Left ventricle myocardium inferior (tissue), 1 donor: ENCODE data around the gene SLFN13. TPM values are rescaled to one million over a fixed set of nuclear protein-coding genes. Genes with fewer than 3 reads are reported as not detected.

Experiments
- DNase-seq: peaks from one replicate; pipeline ENCODE4 v3.0.0-alpha.2; 2020
- H3K27ac ChIP-seq: fragments of 200-600 bp; replicated peaks from 2 replicates; pipeline ENCODE4 v1.8.0; 2021
- H3K27me3 ChIP-seq: fragments of 200-600 bp; 2 replicates; pipeline ENCODE4 v1.8.0; 2021; ENCODE audit warnings: low read depth
- H3K36me3 ChIP-seq: fragments of 200-600 bp; 2 replicates; pipeline ENCODE4 v1.8.0; 2021
- H3K4me1 ChIP-seq: fragments of 200-600 bp; 2 replicates; pipeline ENCODE4 v1.8.0; 2021
- H3K4me3 ChIP-seq: fragments of 200-600 bp; 2 replicates; pipeline ENCODE4 v1.8.0; 2021; ENCODE audit warnings: mild to moderate bottlenecking, moderate library complexity
- H3K9me3 ChIP-seq: fragments of 200-600 bp; replicated peaks from 2 replicates; pipeline ENCODE4 v1.8.0; 2021
- intact Hi-C: fragments of 100-400 bp; cut with micrococcal nuclease; formaldehyde crosslinking; loops from one replicate; pipeline ENCODE4 v1.11.0; 2022
- total RNA-seq: library from RNA; stranded (reverse); fragmentation: NEBNext Ultra II Directional; extraction: Animal tissue kit (Norgen Biotek cat#: 25700); gene quantifications from one replicate; pipeline ENCODE4 v1.2.1, GENCODE V29; 2021
- TF ChIP-seq, protein P1 (sequence below): fragments of 200-600 bp; IDR thresholded peaks from 2 replicates; pipeline ENCODE4 v1.8.0; 2021; ENCODE audit warnings: antibody characterized with exemption, mild to moderate bottlenecking, borderline replicate concordance
- donor health status: DM: no; HTN: yes; CAD: no; lungs with severe emphysema.

SLFN13 gene
- total RNA-seq, 1 donor from 2014 or later, result 3.4 TPM

GRCh38 chr17:35488991-35489390, 40.4 kb upstream of the SLFN13 start:
- TF ChIP-seq, protein P1, sequence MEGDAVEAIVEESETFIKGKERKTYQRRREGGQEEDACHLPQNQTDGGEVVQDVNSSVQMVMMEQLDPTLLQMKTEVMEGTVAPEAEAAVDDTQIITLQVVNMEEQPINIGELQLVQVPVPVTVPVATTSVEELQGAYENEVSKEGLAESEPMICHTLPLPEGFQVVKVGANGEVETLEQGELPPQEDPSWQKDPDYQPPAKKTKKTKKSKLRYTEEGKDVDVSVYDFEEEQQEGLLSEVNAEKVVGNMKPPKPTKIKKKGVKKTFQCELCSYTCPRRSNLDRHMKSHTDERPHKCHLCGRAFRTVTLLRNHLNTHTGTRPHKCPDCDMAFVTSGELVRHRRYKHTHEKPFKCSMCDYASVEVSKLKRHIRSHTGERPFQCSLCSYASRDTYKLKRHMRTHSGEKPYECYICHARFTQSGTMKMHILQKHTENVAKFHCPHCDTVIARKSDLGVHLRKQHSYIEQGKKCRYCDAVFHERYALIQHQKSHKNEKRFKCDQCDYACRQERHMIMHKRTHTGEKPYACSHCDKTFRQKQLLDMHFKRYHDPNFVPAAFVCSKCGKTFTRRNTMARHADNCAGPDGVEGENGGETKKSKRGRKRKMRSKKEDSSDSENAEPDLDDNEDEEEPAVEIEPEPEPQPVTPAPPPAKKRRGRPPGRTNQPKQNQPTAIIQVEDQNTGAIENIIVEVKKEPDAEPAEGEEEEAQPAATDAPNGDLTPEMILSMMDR, result no peak
- H3K9me3 ChIP-seq, result no peaks in the 10 kb centered on the region
- no peak for DNase-seq
- H3K27me3 ChIP-seq, result peaks cover 100% of the 10 kb centered on the region
- H3K36me3 ChIP-seq, result no peaks in the 10 kb centered on the region
- H3K4me3 ChIP-seq, result no peak overlapping the region
- peaks cover 20% of the 10 kb centered on the region for H3K4me1 ChIP-seq
- no peak overlapping the region for H3K27ac ChIP-seq
- intact Hi-C loops, result no loop called here

- peak overlapping the region; percentile 37 for H3K27ac ChIP-seq
- peak overlapping the region; percentile 62 for H3K4me3 ChIP-seq
- H3K4me1 ChIP-seq, result peaks cover 20% of the 10 kb centered on the region
- no peaks in the 10 kb centered on the region for H3K36me3 ChIP-seq
- peaks cover 100% of the 10 kb centered on the region for H3K27me3 ChIP-seq
- H3K9me3 ChIP-seq, result peaks cover 7% of the 10 kb centered on the region
- intact Hi-C loops, result no loop called here
- TF ChIP-seq, protein P1, result no peak
- peak; percentile 41 for DNase-seq
Observed at GRCh38 chr17:35486920-35487732, 38.6 kb upstream of the SLFN13 start.

DNA sequence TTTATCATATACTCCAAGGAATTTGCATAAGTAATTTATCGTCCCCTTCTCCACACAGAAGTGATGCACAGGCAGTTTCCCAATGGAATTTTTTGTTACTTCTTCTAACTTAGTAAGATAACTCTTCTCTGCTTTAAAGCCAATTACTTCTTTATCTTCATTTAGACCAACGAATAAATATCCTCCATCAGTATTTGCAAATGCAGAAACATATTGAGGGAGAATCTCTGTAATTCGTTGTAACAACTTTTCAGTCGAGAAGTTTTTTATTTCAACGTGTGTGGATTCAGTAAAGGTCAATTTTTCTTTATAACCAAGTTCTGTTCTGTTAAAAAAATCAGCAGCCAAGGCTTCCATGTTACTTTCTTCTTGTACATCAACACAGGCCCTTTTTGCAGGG, 30.7 kb upstream of the SLFN13 start:
- TF ChIP-seq, protein P1, result no peak
- intact Hi-C loops, result no loop called here

DNA sequence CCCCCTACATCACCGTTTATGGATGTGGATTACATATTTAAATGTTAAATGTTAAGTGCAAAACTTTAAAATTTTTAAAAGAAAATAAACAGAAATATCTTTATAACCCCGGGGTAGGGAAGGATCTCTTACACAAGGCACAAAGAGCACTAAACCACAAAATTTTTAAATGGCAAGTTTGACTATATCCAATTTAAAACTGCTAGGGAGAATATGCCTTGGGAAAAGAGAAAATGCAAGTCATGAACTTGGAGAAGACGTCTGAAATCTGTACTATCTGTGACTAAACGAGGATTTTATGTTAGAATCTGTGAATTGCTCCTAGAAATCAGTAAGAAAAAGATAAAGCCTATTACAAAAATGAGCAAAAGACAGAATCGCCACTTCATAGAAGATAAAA, 28.7 kb upstream of the SLFN13 start:
- Histone ChIP-seq H3K4me3 (no peak overlapping the region), H3K4me1 (no peaks in the 10 kb centered on the region), H3K9me3 (peaks cover 11% of the 10 kb centered on the region), H3K27me3 (peaks cover 54% of the 10 kb centered on the region), H3K27ac (no peak overlapping the region), H3K36me3 (no peaks in the 10 kb centered on the region)
- intact Hi-C loops, result no loop called here
- no peak for DNase-seq
- TF ChIP-seq, protein P1, result no peak

More for the DNA sequence above, 30.7 kb upstream of the SLFN13 start:
- Histone ChIP-seq H3K4me3 (no peak overlapping the region), H3K27ac (no peak overlapping the region), H3K36me3 (no peaks in the 10 kb centered on the region), H3K4me1 (no peaks in the 10 kb centered on the region), H3K27me3 (peaks cover 67% of the 10 kb centered on the region), H3K9me3 (peaks cover 7% of the 10 kb centered on the region)
- DNase-seq, result no peak

- no peak for DNase-seq
- H3K4me3 ChIP-seq, result no peak overlapping the region
- H3K36me3 ChIP-seq, result no peaks in the 10 kb centered on the region
- no peaks in the 10 kb centered on the region for H3K4me1 ChIP-seq
- peaks cover 46% of the 10 kb centered on the region for H3K27me3 ChIP-seq
- intact Hi-C loops, result no loop called here
- peaks cover 17% of the 10 kb centered on the region for H3K9me3 ChIP-seq
- H3K27ac ChIP-seq, result no peak overlapping the region
- TF ChIP-seq, protein P1, result no peak
Observed at GRCh38 chr17:35476283-35476820, 27.8 kb upstream of the SLFN13 start.
